G401 (cell line): ENCODE results near the gene GDI1. TPM values are rescaled to one million over a fixed set of nuclear protein-coding genes. Genes with fewer than 3 reads are reported as not detected.

Experiments used
- DNase-seq: peaks from one replicate; pipeline ENCODE4 v3.0.0-alpha.2; 2015; ENCODE audit warnings: low spot score
- in situ Hi-C: cut with HindIII; loops from 2 replicates; pipeline ENCODE4 v1.10.0; 2016; ENCODE audit warnings: low sequenced_read_pairs, mixed read lengths
- total RNA-seq: library from RNA; depleted of rRNA; stranded (reverse); fragments of >200 nt; shearing (Covaris generic); gene quantifications from 2 replicates; pipeline ENCODE4 v1.2.3, GENCODE V29; 2014; rRNA removed

Gene GDI1
- total RNA-seq, 1 experiment from 2014 or later, result 57.6 TPM

GRCh38 chrX:154489182-154489581, 52.2 kb downstream of the GDI1 start:
- in situ Hi-C loops, result no loop called here
- DNase-seq, result no peak

- DNase-seq, result no peak
- in situ Hi-C loops, result no loop called here
Measured at GRCh38 chrX:154490021-154490413, 53.1 kb downstream of the GDI1 start.

- peak; percentile 91 for DNase-seq
- in situ Hi-C loops, result no loop called here
Measured at GRCh38 chrX:154490414-154491083, 53.6 kb downstream of the GDI1 start, which contains the start of gene SLC10A3. Gene SLC10A3, minus strand, starts transcription at chrX:154490629. Its CDS starts 1,689 bp downstream, at chrX:154488940.

Other genes starting within 250 kb of the GDI1 start
- gene OPN1MW2, start 217.4 kb upstream of the GDI1 start, total RNA-seq, result not detected in 2 replicates
- not detected in 2 replicates for gene OPN1MW3, start 179.6 kb upstream of the GDI1 start, total RNA-seq
- gene TEX28, start 142.0 kb upstream of the GDI1 start, total RNA-seq, result not detected in 2 replicates
- not detected in 2 replicates for gene TKTL1, start 141.4 kb upstream of the GDI1 start, total RNA-seq
- 811 and 832 TPM in 2 replicates for gene FLNA, start 62.5 kb upstream of the GDI1 start, total RNA-seq
- 49.8 and 72.5 TPM in 2 replicates for gene EMD, start 57.9 kb upstream of the GDI1 start, total RNA-seq
- gene RPL10, start 38.8 kb upstream of the GDI1 start, total RNA-seq, result 2,883 and 3,419 TPM in 2 replicates
- gene DNASE1L1, start 27.9 kb upstream of the GDI1 start, total RNA-seq, result 20.5 and 41.3 TPM in 2 replicates
- gene TAFAZZIN, start 25.6 kb upstream of the GDI1 start, total RNA-seq, result 16.9 and 39.4 TPM in 2 replicates
- gene ATP6AP1, start 8.5 kb upstream of the GDI1 start, total RNA-seq, result 48.9 and 60.6 TPM in 2 replicates
- gene FAM50A, start 7.0 kb downstream of the GDI1 start, total RNA-seq, result 56.1 and 63.4 TPM in 2 replicates
- gene PLXNA3, start 21.1 kb downstream of the GDI1 start, total RNA-seq, result 3.6 and 6.0 TPM in 2 replicates
- gene LAGE3, start 42.1 kb downstream of the GDI1 start, total RNA-seq, result 72.0 and 79.9 TPM in 2 replicates
- gene UBL4A, start 49.5 kb downstream of the GDI1 start, total RNA-seq, result 48.2 and 58.1 TPM in 2 replicates
- gene SLC10A3, start 53.5 kb downstream of the GDI1 start, total RNA-seq, result 12.6 and 24.0 TPM in 2 replicates
- gene FAM3A, start 79.1 kb downstream of the GDI1 start, total RNA-seq, result 47.5 and 47.8 TPM in 2 replicates
- 32.0 and 32.9 TPM in 2 replicates for gene G6PD, start 109.7 kb downstream of the GDI1 start, total RNA-seq
- gene IKBKG, start 110.5 kb downstream of the GDI1 start, total RNA-seq, result 12.0 and 13.2 TPM in 2 replicates
- not detected in 2 replicates for gene CTAG1A, start 148.0 kb downstream of the GDI1 start, total RNA-seq
- not detected in 2 replicates for gene CTAG1B, start 182.1 kb downstream of the GDI1 start, total RNA-seq
- gene CTAG2, start 216.4 kb downstream of the GDI1 start, total RNA-seq, result not detected in 2 replicates